ENCODE results near the gene ITIH4. TPM values are rescaled to one million over a fixed set of nuclear protein-coding genes. Genes with fewer than 3 reads are reported as not detected.

ITIH4 gene
- total RNA-seq, 1 donor from 2014 or later: 0.26 TPM

GRCh38 chr3:52831500-52832301 lies 1.2 kb upstream of the ITIH4 start:
- no peak for TF ChIP-seq CTCF (IDR thresholded peaks at IDR 0.05; ENCODE audit: insufficient read depth, low read length, severe bottlenecking)
- DNase-seq (ENCODE audit: low read depth): peak; percentile 69
- peak; percentile 13 for FAIRE-seq

GRCh38 chr3:52829906-52830463 lies 487 bp downstream of the ITIH4 start:
- no peak overlapping the region for H3K4me3 ChIP-seq (ENCODE audit: low read depth, low read length)
- DNase-seq (ENCODE audit: low read depth): peak; percentile 47
- no peak for TF ChIP-seq CTCF (IDR thresholded peaks at IDR 0.05; ENCODE audit: insufficient read depth, low read length, severe bottlenecking)
- H3K27me3 ChIP-seq (ENCODE audit: control insufficient read depth, insufficient read depth, low read length): no peaks in the 10 kb centered on the region
- FAIRE-seq: no peak
- no peaks in the 10 kb centered on the region for H3K36me3 ChIP-seq (ENCODE audit: control insufficient read depth, insufficient read depth, low read length)

More at GRCh38 chr3:52831500-52832301, 1.2 kb upstream of the ITIH4 start:
- Histone ChIP-seq H3K27me3 (ENCODE audit: control insufficient read depth, insufficient read depth, low read length) (no peaks in the 10 kb centered on the region), H3K4me3 (ENCODE audit: low read depth, low read length) (no peak overlapping the region), H3K36me3 (ENCODE audit: control insufficient read depth, insufficient read depth, low read length) (no peaks in the 10 kb centered on the region)

GRCh38 chr3:52829482-52829881 lies 990 bp downstream of the ITIH4 start:
- H3K36me3 ChIP-seq (ENCODE audit: control insufficient read depth, insufficient read depth, low read length): no peaks in the 10 kb centered on the region
- DNase-seq (ENCODE audit: low read depth) (no peak), FAIRE-seq (no peak)
- no peak overlapping the region for H3K4me3 ChIP-seq (ENCODE audit: low read depth, low read length)
- H3K27me3 ChIP-seq (ENCODE audit: control insufficient read depth, insufficient read depth, low read length): no peaks in the 10 kb centered on the region
- no peak for TF ChIP-seq CTCF (IDR thresholded peaks at IDR 0.05; ENCODE audit: insufficient read depth, low read length, severe bottlenecking)

- no peak for DNase-seq (ENCODE audit: low read depth)
- Histone ChIP-seq H3K27me3 (ENCODE audit: control insufficient read depth, insufficient read depth, low read length) (no peaks in the 10 kb centered on the region), H3K4me3 (ENCODE audit: low read depth, low read length) (no peak overlapping the region), H3K36me3 (ENCODE audit: control insufficient read depth, insufficient read depth, low read length) (no peaks in the 10 kb centered on the region)
- no peak for TF ChIP-seq CTCF (IDR thresholded peaks at IDR 0.05; ENCODE audit: insufficient read depth, low read length, severe bottlenecking)
- no peak for FAIRE-seq
These were observed 2.6 kb downstream of the ITIH4 start for GRCh38 chr3:52827866-52828376.

- DNase-seq (ENCODE audit: low read depth): peak; percentile 22
- H3K27me3 ChIP-seq (ENCODE audit: control insufficient read depth, insufficient read depth, low read length): no peaks in the 10 kb centered on the region
- FAIRE-seq: no peak
- H3K36me3 ChIP-seq (ENCODE audit: control insufficient read depth, insufficient read depth, low read length): no peaks in the 10 kb centered on the region
- no peak for TF ChIP-seq CTCF (IDR thresholded peaks at IDR 0.05; ENCODE audit: insufficient read depth, low read length, severe bottlenecking)
- no peak overlapping the region for H3K4me3 ChIP-seq (ENCODE audit: low read depth, low read length)
These were observed 3.0 kb downstream of the ITIH4 start for GRCh38 chr3:52827441-52827840.
